IMR-90 (cell line): ENCODE measurements around the gene ACP2.

Experiments
- CEBPB ChIP-seq: IDR thresholded peaks from 2 replicates; pipeline ENCODE4 v1.6.1; 2012; ENCODE audit warnings: low read depth, low read length, improper control_type of control experiment
- CTCF ChIP-seq: conservative IDR thresholded peaks from 2 replicates; pipeline ENCODE4 v1.5.1; 2012; ENCODE audit warnings: mild to moderate bottlenecking, low read depth, low read length, improper control_type of control experiment
- FOS ChIP-seq: fragments of 150-350 bp; IDR thresholded peaks from 2 replicates; pipeline ENCODE4 v1.6.1; 2016; ENCODE audit warnings: low read depth, low read length
- MAZ ChIP-seq: IDR thresholded peaks from 2 replicates; pipeline ENCODE4 v1.6.1; 2012; ENCODE audit warnings: low read depth, mild to moderate bottlenecking, low read length, improper control_type of control experiment, moderate library complexity, borderline replicate concordance
- MXI1 ChIP-seq: IDR thresholded peaks from 2 replicates; pipeline ENCODE4 v1.6.1; 2012; ENCODE audit warnings: low read depth, mild to moderate bottlenecking, low read length, moderate library complexity, borderline replicate concordance
- NFE2L2 ChIP-seq: fragments of 150-350 bp; IDR thresholded peaks from 2 replicates; pipeline ENCODE4 v1.6.1; 2016; ENCODE audit warnings: low read depth, mild to moderate bottlenecking, low read length
- POLR2A ChIP-seq: IDR thresholded peaks from 2 replicates; pipeline ENCODE4 v1.6.1; 2012; ENCODE audit warnings: mild to moderate bottlenecking, low read depth, low read length
- RAD21 ChIP-seq: IDR thresholded peaks from 2 replicates; pipeline ENCODE4 v1.6.1; 2012; ENCODE audit warnings: low read length, improper control_type of control experiment
- SMC3 ChIP-seq: fragments of 150-350 bp; IDR thresholded peaks from 2 replicates; pipeline ENCODE4 v1.6.1; 2016; ENCODE audit warnings: low read depth, mild to moderate bottlenecking, antibody characterized with exemption, low read length, moderate library complexity

GRCh38 chr11:47201015-47201414 lies 47.6 kb downstream of the ACP2 start:
- TF ChIP-seq POLR2A, result no peak
- no peak for TF ChIP-seq CTCF
- no peak for TF ChIP-seq CEBPB
- TF ChIP-seq RAD21, result no peak
- TF ChIP-seq FOS, result no peak
- TF ChIP-seq SMC3, result no peak
- TF ChIP-seq MAZ, result no peak
- no peak for TF ChIP-seq MXI1
- no peak for TF ChIP-seq NFE2L2
